GM20000 (cell line): ENCODE data around the gene PPCS.

Source experiments
- DNase-seq: peaks from one replicate; pipeline ENCODE4 v3.0.0; 2012; ENCODE audit warnings: low spot score
- TF ChIP-seq, protein P1 (sequence below): IDR thresholded peaks from 2 replicates; pipeline ENCODE4 v1.5.1; 2012; ENCODE audit warnings: mild to moderate bottlenecking, control low read depth; ENCODE audit errors: extremely low read depth, missing control alignments

PPCS gene

DNA sequence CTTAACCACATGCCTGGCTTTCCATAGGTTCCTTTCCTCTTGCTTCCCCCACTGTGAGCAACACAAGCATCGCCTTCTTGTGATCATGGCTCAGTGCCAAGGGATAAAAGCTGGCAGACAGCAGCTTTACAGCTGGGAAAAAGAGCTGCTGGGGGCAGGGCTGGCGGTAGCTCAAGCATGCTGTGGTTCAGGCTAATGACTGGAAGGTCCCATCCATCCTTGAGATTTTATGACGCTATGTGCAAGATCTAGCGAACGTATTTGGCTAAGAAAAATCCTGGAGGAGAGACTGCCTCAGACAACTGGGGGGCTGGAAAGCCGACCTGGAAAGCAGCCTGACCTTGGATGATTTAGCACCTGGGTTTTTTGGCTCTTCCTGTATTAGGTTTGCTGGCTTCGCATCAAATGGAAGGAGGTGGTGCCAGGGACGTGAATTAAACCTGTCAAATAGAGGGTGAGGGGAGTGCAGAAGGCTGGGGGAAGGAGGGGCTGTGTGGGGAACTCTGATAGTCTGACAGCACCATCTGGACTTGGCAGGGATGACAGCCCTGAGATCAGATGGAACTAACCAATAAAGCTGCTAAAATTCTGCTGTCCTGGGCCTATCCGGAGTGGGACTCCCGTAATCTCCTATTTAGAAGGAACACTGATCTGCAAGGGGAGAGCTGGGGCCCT lies 35.3 kb upstream of the PPCS start:
- no peak for DNase-seq
- TF ChIP-seq, protein P1, sequence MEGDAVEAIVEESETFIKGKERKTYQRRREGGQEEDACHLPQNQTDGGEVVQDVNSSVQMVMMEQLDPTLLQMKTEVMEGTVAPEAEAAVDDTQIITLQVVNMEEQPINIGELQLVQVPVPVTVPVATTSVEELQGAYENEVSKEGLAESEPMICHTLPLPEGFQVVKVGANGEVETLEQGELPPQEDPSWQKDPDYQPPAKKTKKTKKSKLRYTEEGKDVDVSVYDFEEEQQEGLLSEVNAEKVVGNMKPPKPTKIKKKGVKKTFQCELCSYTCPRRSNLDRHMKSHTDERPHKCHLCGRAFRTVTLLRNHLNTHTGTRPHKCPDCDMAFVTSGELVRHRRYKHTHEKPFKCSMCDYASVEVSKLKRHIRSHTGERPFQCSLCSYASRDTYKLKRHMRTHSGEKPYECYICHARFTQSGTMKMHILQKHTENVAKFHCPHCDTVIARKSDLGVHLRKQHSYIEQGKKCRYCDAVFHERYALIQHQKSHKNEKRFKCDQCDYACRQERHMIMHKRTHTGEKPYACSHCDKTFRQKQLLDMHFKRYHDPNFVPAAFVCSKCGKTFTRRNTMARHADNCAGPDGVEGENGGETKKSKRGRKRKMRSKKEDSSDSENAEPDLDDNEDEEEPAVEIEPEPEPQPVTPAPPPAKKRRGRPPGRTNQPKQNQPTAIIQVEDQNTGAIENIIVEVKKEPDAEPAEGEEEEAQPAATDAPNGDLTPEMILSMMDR: no peak

DNA sequence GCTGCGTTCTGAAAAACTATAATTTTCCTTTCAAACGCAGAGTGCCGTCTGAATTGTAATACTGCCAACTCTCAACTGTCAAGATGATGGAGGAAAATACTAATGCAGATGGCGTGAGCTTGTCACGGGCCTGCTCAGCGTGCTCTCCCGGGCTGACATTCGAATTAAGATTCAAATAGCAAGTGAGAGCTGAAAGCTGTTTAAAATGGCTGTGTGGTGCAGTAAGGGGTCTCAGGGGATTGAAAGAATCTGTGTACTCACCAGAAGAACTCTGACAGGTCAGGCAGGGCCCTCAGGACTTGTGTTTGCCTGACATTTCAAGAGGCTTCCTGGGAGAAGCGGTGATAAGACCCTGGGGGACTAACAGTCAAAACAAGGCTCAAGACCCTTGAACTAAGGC lies 33.6 kb upstream of the PPCS start:
- DNase-seq: no peak
- TF ChIP-seq, protein P1: no peak

DNA sequence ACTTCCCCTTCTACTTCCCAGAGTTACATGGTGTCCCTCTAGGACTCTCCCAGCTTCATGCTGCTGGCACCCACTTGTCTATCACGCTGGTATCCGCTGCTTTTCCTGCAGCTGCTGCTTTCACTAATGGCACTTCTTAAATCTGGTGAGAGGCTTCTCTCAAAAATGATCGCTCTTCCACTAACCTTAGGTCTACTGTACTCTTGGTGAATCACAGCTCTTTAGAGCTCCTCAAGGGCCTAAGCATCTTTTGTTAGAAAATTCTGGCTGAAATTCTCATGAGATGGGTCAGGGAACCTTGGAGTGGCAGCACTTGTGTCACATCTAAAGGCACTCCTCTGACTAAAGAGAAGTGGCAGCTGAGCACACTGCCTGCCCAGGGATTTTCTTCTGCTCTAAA lies 32.7 kb upstream of the PPCS start:
- no peak for DNase-seq
- TF ChIP-seq, protein P1: no peak

DNA sequence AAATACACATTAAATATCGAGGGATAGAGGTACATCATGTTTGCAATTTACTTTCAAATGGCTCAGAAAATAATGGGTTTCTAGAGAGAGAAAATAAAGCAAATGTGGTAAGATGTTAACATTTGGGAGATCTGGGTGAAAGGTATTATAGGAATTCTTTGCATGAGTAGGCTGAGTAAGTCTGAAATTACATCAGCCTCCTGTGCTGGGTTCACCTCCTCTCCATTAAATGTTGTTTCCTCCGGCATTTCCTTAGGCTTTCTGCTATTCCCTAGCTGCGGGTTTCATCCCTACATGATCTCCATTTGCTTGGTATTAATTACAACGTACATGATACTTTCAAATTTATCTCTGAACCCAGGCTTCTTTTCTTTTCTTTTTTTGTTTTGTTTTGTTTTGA lies 32.1 kb upstream of the PPCS start:
- DNase-seq: no peak
- TF ChIP-seq, protein P1: no peak

DNA sequence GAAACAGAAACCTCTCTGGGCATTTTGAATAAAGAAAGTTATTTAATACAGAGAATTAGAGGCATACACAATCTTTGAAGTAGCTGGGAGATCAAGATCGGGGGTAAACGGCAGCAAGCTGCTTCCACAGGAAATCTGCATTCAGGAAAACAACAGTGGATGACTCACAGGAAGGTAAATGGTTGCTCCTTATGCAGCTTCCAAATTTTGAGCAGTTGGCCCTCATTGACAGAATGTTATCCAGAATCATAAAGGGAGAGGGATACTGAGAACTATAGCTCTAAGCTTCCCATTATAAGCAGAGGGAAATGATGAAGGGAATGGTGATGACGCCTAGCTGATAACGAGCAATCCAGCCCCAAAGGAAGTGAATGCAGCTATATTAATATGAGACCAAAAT lies 29.1 kb upstream of the PPCS start:
- TF ChIP-seq, protein P1: no peak
- DNase-seq: no peak

DNA sequence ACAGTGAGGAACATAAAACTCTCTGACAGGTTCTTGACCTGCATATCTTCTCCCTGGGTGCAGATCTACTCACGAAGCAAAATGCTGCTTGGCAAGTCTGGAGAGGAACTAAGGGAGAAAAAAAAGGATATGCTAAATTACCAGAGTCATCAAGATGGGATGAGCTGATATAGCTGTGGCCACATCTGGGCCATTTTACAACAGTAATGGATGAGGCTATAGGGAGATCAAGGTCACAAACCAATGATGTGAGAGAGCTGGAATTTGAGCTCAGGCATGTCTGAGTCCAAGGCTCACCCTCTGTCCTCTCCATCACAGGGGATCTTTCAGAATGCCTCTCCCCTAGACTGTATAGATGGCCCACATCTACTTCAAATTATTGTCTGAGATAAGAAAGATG lies 26.7 kb upstream of the PPCS start:
- DNase-seq: no peak
- TF ChIP-seq, protein P1: no peak

DNA sequence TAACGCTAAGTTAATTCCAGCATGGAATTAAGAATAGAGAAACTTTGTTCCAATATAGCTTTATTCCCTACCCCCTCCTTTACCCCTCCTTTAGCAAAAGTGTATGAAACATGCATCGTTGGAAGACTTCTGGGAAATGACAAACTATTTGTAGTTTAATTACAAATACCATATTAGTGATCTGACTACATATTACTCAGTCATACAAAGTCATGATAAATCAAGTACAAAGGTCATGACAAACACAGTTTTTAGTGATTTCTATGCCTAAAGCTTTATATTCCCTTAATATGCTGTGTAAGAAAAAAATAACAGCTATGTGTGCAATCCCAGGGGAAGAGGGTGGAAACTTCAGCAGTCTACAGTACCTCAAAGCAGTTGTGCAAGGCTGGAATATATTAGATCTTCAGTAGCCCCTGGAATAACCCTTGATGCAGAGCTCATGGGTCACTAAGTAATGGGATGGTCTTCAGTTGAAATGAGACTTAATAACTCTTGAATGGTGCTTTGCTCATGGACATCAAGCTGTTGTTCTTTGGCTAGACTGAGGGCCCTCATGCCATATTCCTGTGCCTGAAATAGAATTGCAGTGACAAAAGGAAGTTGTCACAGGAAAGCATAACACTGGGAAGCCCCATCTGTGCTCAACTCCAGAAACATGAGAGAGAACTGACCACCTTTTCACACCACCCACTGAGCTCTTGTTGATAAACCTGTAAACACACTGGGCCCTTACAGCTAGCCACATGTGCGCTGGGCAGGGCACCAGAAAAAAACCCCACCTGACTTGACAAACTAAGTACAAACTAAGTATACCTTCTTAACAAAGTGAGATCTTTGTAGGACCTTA lies 25.8 kb upstream of the PPCS start:
- peak; percentile 11 for DNase-seq
- TF ChIP-seq, protein P1: no peak
